H1 (cell line): ENCODE data around the gene PPM1M. TPM values are rescaled to one million over a fixed set of nuclear protein-coding genes. Genes with fewer than 3 reads are reported as not detected.

Experiments used
- CTCF ChIA-PET: fragments of 300-600 bp; sonication (Branson Sonifier 250); formaldehyde crosslinking; loops from one replicate; lab custom pipeline; 2021; ENCODE audit not compliant: partially characterized antibody; lab: Charles Lee
- POLR2A ChIA-PET: fragments of 300-600 bp; sonication (Branson Sonifier 250); formaldehyde crosslinking; loops from one replicate; lab custom pipeline; 2021; ENCODE audit warnings: inconsistent platforms; ENCODE audit not compliant: partially characterized antibody; lab: Charles Lee
- DNase-seq, 2 experiments: peaks; one replicate each; pipeline versions ENCODE4 v3.0.0 to v3.0.0-alpha.2; 2010 to 2022; ENCODE audit warnings: low spot score in 2 of 2, low read depth in 1 of 2, mixed read lengths in 1 of 2
- FAIRE-seq: peaks from 2 replicates; lab custom pipeline; 2011; peaks lifted over from hg19 to GRCh38; lab: Jason Lieb, UNC
- H2AFZ ChIP-seq: 2 replicates; pipeline ENCODE4 v1.8.1; 2012; ENCODE audit warnings: low read length, inconsistent platforms
- H2AK5ac ChIP-seq: 2 replicates; pipeline ENCODE4 v1.6.1; 2013; ENCODE audit warnings: low read depth, low read length
- H2BK120ac ChIP-seq: replicated peaks from 2 replicates; pipeline ENCODE3; 2013; ENCODE audit warnings: low read depth, low read length, inconsistent platforms
- H2BK12ac ChIP-seq: 2 replicates; pipeline ENCODE4 v1.6.1; 2013; ENCODE audit warnings: low read depth, low read length
- H2BK15ac ChIP-seq: 2 replicates; pipeline ENCODE4 v1.6.1; 2013; ENCODE audit warnings: low read length
- H2BK20ac ChIP-seq: 2 replicates; pipeline ENCODE4 v1.6.1; 2013; ENCODE audit warnings: low read length
- H2BK5ac ChIP-seq: 2 replicates; pipeline ENCODE4 v1.6.1; 2013; ENCODE audit warnings: low read depth, low read length
- H3K14ac ChIP-seq: 2 replicates; pipeline ENCODE4 v1.6.1; 2013; ENCODE audit warnings: inconsistent platforms; ENCODE audit not compliant: insufficient read length
- H3K18ac ChIP-seq: 2 replicates; pipeline ENCODE4 v1.6.1; 2013; ENCODE audit warnings: low read length; ENCODE audit errors: extremely low read depth
- H3K23ac ChIP-seq: 2 replicates; pipeline ENCODE4 v1.6.1; 2013; ENCODE audit warnings: inconsistent platforms; ENCODE audit not compliant: insufficient read length
- H3K23me2 ChIP-seq: 2 replicates; pipeline ENCODE4 v1.6.1; 2013; ENCODE audit warnings: low read depth, low read length
- H3K27ac ChIP-seq: 2 replicates; pipeline ENCODE4 v1.6.1; 2011; ENCODE audit warnings: low read depth, low read length, inconsistent platforms
- H3K27me3 ChIP-seq, 4 experiments: replicated peaks in 1 of 4; 1 replicate in 1 of 4; 2 replicates in 3 of 4; pipeline versions ENCODE4 v1.6.1 to v1.8.1; 2011 to 2013; ENCODE audit warnings: low read length in 3 of 4, mild to moderate bottlenecking in 3 of 4, inconsistent platforms in 2 of 4, mixed read lengths in 2 of 4, moderate library complexity in 1 of 4; ENCODE audit not compliant: control insufficient read depth in 3 of 4, insufficient read depth in 3 of 4; ENCODE audit errors: extremely low read depth in 1 of 4
- H3K36me3 ChIP-seq, 4 experiments: 2 replicates each; pipeline versions ENCODE4 v1.6.1 to v1.8.1; 2011 to 2013; ENCODE audit warnings: mild to moderate bottlenecking in 4 of 4, low read length in 3 of 4, moderate library complexity in 2 of 4, control low read depth in 1 of 4, inconsistent platforms in 1 of 4; ENCODE audit not compliant: insufficient read depth in 4 of 4, control insufficient read depth in 2 of 4
- H3K4ac ChIP-seq: replicated peaks from 2 replicates; pipeline ENCODE3; 2013; ENCODE audit warnings: low read length, low read depth, mixed read lengths, inconsistent platforms; ENCODE audit not compliant: insufficient read length
- H3K4me1 ChIP-seq, 4 experiments: replicated peaks in 1 of 4; 1 replicate in 1 of 4; 2 replicates in 3 of 4; pipeline versions ENCODE4 v1.6.1 to v1.8.1; 2011 to 2013; ENCODE audit warnings: low read length in 3 of 4, inconsistent platforms in 2 of 4, mixed read lengths in 1 of 4; ENCODE audit not compliant: insufficient read depth in 4 of 4, control insufficient read depth in 3 of 4
- H3K4me2 ChIP-seq, 2 experiments: 2 replicates each; pipeline versions ENCODE4 v1.6.1 to v1.8.1; 2011 to 2013; ENCODE audit warnings: low read depth in 2 of 2, low read length in 2 of 2, control low read depth in 1 of 2, inconsistent platforms in 1 of 2, mild to moderate bottlenecking in 1 of 2; ENCODE audit not compliant: insufficient read depth in 1 of 2
- H3K4me3 ChIP-seq, 4 experiments: fragments of 200-600, 300-600 bp in 1 of 4; sonication (generic), shearing (Covaris generic), sonication (Bioruptor Twin) in 1 of 4; 2 replicates each; pipeline versions ENCODE4 v1.5.1 to v1.8.1; 2011 to 2016; ENCODE audit warnings: low read length in 4 of 4, low read depth in 3 of 4, control low read depth in 2 of 4, inconsistent platforms in 2 of 4, mild to moderate bottlenecking in 2 of 4, mixed read lengths in 1 of 4, moderate library complexity in 1 of 4; ENCODE audit not compliant: insufficient read depth in 2 of 4; ENCODE audit errors: extremely low read depth in 1 of 4
- H3K56ac ChIP-seq: replicated peaks from 2 replicates; pipeline ENCODE3; 2013; ENCODE audit warnings: low read depth, mild to moderate bottlenecking, mixed read lengths, low read length, inconsistent platforms; ENCODE audit not compliant: insufficient read length
- H3K79me1 ChIP-seq: 2 replicates; pipeline ENCODE4 v1.6.1; 2013; ENCODE audit warnings: low read depth, low read length, control low read depth
- H3K79me2 ChIP-seq, 2 experiments: 2 replicates each; pipeline versions ENCODE4 v1.6.1 to v1.8.1; 2012 to 2013; ENCODE audit warnings: low read length in 2 of 2, mild to moderate bottlenecking in 2 of 2, inconsistent platforms in 1 of 2; ENCODE audit not compliant: insufficient read depth in 2 of 2, control insufficient read depth in 1 of 2
- H3K9ac ChIP-seq, 4 experiments: replicated peaks in 1 of 4; 1 replicate in 1 of 4; 2 replicates in 3 of 4; pipeline versions ENCODE4 v1.6.1 to v1.8.1; 2011 to 2013; ENCODE audit warnings: low read depth in 3 of 4, low read length in 3 of 4, control low read depth in 2 of 4, mild to moderate bottlenecking in 2 of 4, moderate library complexity in 2 of 4, inconsistent platforms in 1 of 4; ENCODE audit errors: extremely low read depth in 1 of 4
- H3K9me3 ChIP-seq, 2 experiments: 2 replicates each; pipeline versions ENCODE4 v1.6.1 to v1.8.1; 2012 to 2013; ENCODE audit warnings: mild to moderate bottlenecking in 2 of 2, moderate library complexity in 2 of 2, control low read depth in 1 of 2, inconsistent platforms in 1 of 2, low read depth in 1 of 2, low read length in 1 of 2, mixed read lengths in 1 of 2; ENCODE audit not compliant: insufficient read depth in 2 of 2
- H4K20me1 ChIP-seq, 2 experiments: replicated peaks in 1 of 2; 2 replicates each; pipeline versions ENCODE3 to v1.8.1; 2011 to 2013; ENCODE audit warnings: inconsistent platforms in 2 of 2, low read length in 2 of 2, mild to moderate bottlenecking in 1 of 2; ENCODE audit not compliant: insufficient read depth in 2 of 2, control insufficient read depth in 1 of 2
- H4K5ac ChIP-seq: 2 replicates; pipeline ENCODE4 v1.6.1; 2013; ENCODE audit warnings: low read length, low read depth, mixed read lengths, inconsistent platforms; ENCODE audit not compliant: insufficient read length
- H4K8ac ChIP-seq: 2 replicates; pipeline ENCODE4 v1.8.0; 2013; ENCODE audit warnings: mild to moderate bottlenecking, moderate library complexity, low read length, inconsistent platforms; ENCODE audit not compliant: insufficient read depth; ENCODE audit errors: extremely low read depth
- H4K91ac ChIP-seq: replicated peaks from 2 replicates; pipeline ENCODE3; 2013; ENCODE audit warnings: low read length, mixed read lengths, inconsistent platforms; ENCODE audit not compliant: insufficient read length
- MAFK ChIP-seq: IDR thresholded peaks from 2 replicates; pipeline ENCODE4 v1.6.1; 2012; ENCODE audit warnings: low read depth, mild to moderate bottlenecking, improper control_type of control experiment, low read length
- SP2 ChIP-seq: IDR thresholded peaks from 2 replicates; pipeline ENCODE4 v1.6.1; 2012; ENCODE audit warnings: mild to moderate bottlenecking, low read length, inconsistent platforms
- WGBS, 2 experiments: shearing (Covaris generic) in 1 of 2; methylation state at CpG; one replicate each; pipeline versions ENCODE4 v1.1.6 to v1.1.7; 2013 to 2015; ENCODE audit warnings: low lambda C conversion rate in 2 of 2, mixed read lengths in 2 of 2, inconsistent platforms in 1 of 2, low coverage in 1 of 2, missing lambda C conversion rate in 1 of 2; ENCODE audit not compliant: insufficient replicate concordance in 2 of 2, insufficient coverage in 1 of 2, insufficient read length in 1 of 2; ENCODE audit errors: extremely low coverage in 1 of 2, missing lambda C conversion rate in 1 of 2; 5-methylcytosine and 5-hydroxymethylcytosine counted together
- polyA plus RNA-seq, 7 experiments: library from polyadenylated mRNA; depleted of rRNA in 3 of 7; stranded (reverse) in 5 of 7; unstranded in 2 of 7; fragments of >200 nt in 5 of 7; fragments of 200-250 nt in 2 of 7; gene quantifications; 1 replicate in 5 of 7; 2 replicates in 1 of 7; 4 replicates in 1 of 7; pipeline versions ENCODE4 v1.2.1 to v1.2.3, GENCODE V29; 2011 to 2013; ENCODE audit warnings: missing spikeins in 2 of 7, mixed read lengths in 2 of 7
- total RNA-seq: library from RNA; stranded (reverse); fragmentation: NEBNext Ultra II Directional; extraction: Animal tissue kit (Norgen Biotek cat#: 25700); gene quantifications from 2 replicates; pipeline ENCODE4 v1.2.1, GENCODE V29; 2021

PPM1M gene
- total and polyA plus RNA-seq, 2 of the 8 experiments (the other 6 are each of a cell fraction or from before 2014, with no cell fraction given): 5.2 to 6.3 TPM

GRCh38 chr3:52247409-52248164 is 2.0 kb downstream of the PPM1M start:
- Histone ChIP-seq H2BK120ac (no peak overlapping the region), H3K23ac (no peak overlapping the region), H2BK15ac (no peak overlapping the region), H3K4ac (no peak overlapping the region), H3K4me2 (no peak overlapping the region), H2AK5ac (no peak overlapping the region), H2BK12ac (no peak overlapping the region), H3K56ac (no peak overlapping the region), H4K8ac (no peak overlapping the region), H2BK20ac (no peak overlapping the region), H3K14ac (no peak overlapping the region), H3K4me3 (no peak overlapping the region), H3K27me3 (peaks cover 6 to 37% (median 23%) of the 10 kb centered on the region in 4 experiments; a peak in 6 of 7 replicates), H3K79me2 (no peaks in the 10 kb centered on the region), H3K18ac (no peak overlapping the region), H3K9ac (no peak overlapping the region), H3K79me1 (no peaks in the 10 kb centered on the region), H3K36me3 (peaks cover 0 to 18% (median 0%) of the 10 kb centered on the region in 4 experiments; a peak in 4 of 8 replicates), H3K4me1 (peaks cover 0 to 13% (median 10%) of the 10 kb centered on the region in 4 experiments; a peak in 6 of 7 replicates), H4K20me1 (peaks cover 5 to 14% of the 10 kb centered on the region in 2 experiments), H3K23me2 (peaks cover 10% of the 10 kb centered on the region), H2BK5ac (no peak overlapping the region), H3K9me3 (no peaks in the 10 kb centered on the region), H2AFZ (no peak overlapping the region), H4K5ac (no peak overlapping the region), H3K27ac (no peak overlapping the region), H4K91ac (no peak overlapping the region)
- ChIA-PET CTCF (interaction anchor here (0.8 to 17.7 kb wide), 12 partner anchors 10 to 144 kb away, joined by 3 to 126 read pairs (median 4); no protein-coding TSS in a partner anchor), POLR2A (interaction anchor here (0.7 to 3.8 kb wide), 9 partner anchors 7 to 109 kb away, joined by 3 to 25 read pairs (median 6); partner anchors contain the start of genes TWF2 and WDR82)
- no peak for DNase-seq
- TF ChIP-seq MAFK (no peak), SP2 (no peak)
- WGBS, 2 experiments: 94% methylated on average over 7 of the region's 7 CpGs; no CpG with 5 or more reads in 1 of the 2 experiments
- FAIRE-seq: no peak
